H1 (cell line): ENCODE results near the gene GPC3. TPM values are rescaled to one million over a fixed set of nuclear protein-coding genes. Genes with fewer than 3 reads are reported as not detected.

Experiments
- ATF3 ChIP-seq: IDR thresholded peaks from 2 replicates; pipeline ENCODE4 v1.6.1; 2011; ENCODE audit warnings: low read depth, mild to moderate bottlenecking, low read length; ENCODE audit not compliant: insufficient read depth
- EP300 ChIP-seq, 2 experiments: IDR thresholded peaks; 1 replicate in 1 of 2; 2 replicates in 1 of 2; pipeline ENCODE4 v1.6.1; 2011 to 2012; ENCODE audit warnings: low read depth in 2 of 2, low read length in 2 of 2, mild to moderate bottlenecking in 2 of 2, borderline replicate concordance in 1 of 2, inconsistent platforms in 1 of 2, moderate library complexity in 1 of 2
- polyA plus RNA-seq, 7 experiments: library from polyadenylated mRNA; depleted of rRNA in 3 of 7; stranded (reverse) in 5 of 7; unstranded in 2 of 7; fragments of >200 nt in 5 of 7; fragments of 200-250 nt in 2 of 7; gene quantifications; 1 replicate in 5 of 7; 2 replicates in 1 of 7; 4 replicates in 1 of 7; pipeline versions ENCODE4 v1.2.1 to v1.2.3, GENCODE V29; 2011 to 2013; ENCODE audit warnings: missing spikeins in 2 of 7, mixed read lengths in 2 of 7
- total RNA-seq: library from RNA; stranded (reverse); fragmentation: NEBNext Ultra II Directional; extraction: Animal tissue kit (Norgen Biotek cat#: 25700); gene quantifications from 2 replicates; pipeline ENCODE4 v1.2.1, GENCODE V29; 2021

Gene GPC3
- total and polyA plus RNA-seq, 2 of the 8 experiments (the other 6 are each of a cell fraction or from before 2014, with no cell fraction given), result 64.8 to 71.9 TPM

GRCh38 chrX:133924548-133924947, 60.8 kb downstream of the GPC3 start (continued):
- TF ChIP-seq ATF3 (no peak), EP300 (IDR thresholded peaks at IDR 0.05; ENCODE audit: borderline replicate concordance in 1 of 2, low read depth in 2 of 2, low read length in 2 of 2) (no peak)
